ENCODE data around the gene NFAT5. TPM values are rescaled to one million over a fixed set of nuclear protein-coding genes. Genes with fewer than 3 reads are reported as not detected.
A peak's percentile ranks its signal among the peaks of the same experiment; 100 is the strongest.
"Not testable (repeated sequence)": the region's sequence is repeated elsewhere in the genome, so short reads cannot be mapped to it uniquely, and the experiment has no call there.

NFAT5 gene
- total RNA-seq, 1 donor from 2014 or later, result 10.0 TPM

DNA sequence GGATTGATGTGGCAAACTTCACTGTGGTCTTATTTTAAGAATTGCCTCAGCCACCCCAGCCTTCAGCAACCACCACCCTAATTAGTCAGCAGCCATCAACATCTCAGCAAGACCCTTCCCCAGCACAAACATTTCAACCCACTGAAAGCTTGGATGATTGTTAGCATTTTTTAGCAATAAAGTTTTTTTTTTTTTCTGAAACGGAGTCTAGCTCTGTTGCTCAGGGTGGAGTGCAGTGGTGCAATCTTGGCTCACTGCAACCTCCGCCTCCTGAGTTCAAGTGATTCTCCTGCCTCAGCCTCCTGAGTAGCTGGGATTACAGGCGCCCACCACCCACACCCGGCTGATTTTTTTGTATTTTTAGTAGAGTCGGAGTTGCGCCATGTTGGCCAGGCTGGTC is 19.1 kb upstream of the NFAT5 start:
- not testable (repeated sequence) for DNase-seq (ENCODE audit: low spot score); ATAC-seq

- ATAC-seq, result no peak
Observed at GRCh38 chr16:69553332-69553731, 12.4 kb upstream of the NFAT5 start.

DNA sequence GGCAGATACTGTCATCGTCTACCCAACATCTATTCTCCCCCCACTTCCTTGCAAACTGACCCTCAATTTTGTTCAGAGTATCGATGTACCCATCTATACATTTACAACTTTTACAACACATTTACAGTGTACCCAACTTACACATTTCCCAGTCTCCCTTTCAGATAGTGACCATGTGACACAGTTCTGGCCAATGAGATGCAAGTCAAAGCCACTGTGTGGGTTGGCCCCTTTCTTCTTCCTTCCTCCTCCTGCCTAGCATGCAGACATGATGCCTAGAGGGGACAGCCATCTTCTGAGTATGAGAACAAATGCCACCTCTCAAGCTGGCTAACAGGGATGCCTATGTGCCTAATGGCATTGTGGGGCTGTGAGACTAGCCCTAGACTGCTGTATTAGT is 11.3 kb upstream of the NFAT5 start:
- DNase-seq (ENCODE audit: low spot score) (no peak), ATAC-seq (no peak)

More at GRCh38 chr16:69553332-69553731, 12.4 kb upstream of the NFAT5 start:
- no peak for DNase-seq (ENCODE audit: low spot score)

GRCh38 chr16:69555437-69555836 is 10.3 kb upstream of the NFAT5 start:
- DNase-seq (ENCODE audit: low spot score) (no peak), ATAC-seq (no peak)

GRCh38 chr16:69555867-69556266 is 9.9 kb upstream of the NFAT5 start:
- ATAC-seq (no peak), DNase-seq (ENCODE audit: low spot score) (no peak)

DNA sequence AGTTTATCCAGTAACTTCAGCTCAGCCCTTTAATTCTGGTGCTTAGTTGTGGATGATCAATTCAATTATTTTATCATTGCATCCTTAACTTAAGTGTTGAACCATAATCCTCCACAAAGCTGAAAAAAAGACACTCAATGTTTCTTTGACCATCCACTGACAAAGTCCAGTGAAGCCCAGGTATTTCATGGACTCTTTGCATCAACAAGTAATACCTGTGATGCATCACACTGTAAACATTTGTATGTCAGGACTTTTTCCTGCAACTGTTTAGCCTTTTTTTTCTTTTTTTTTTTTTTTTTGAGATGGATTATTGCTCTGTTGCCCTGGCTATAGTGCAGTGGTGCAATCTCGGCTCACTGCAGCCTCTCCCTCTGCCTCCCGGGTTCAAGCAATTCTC is 6.6 kb upstream of the NFAT5 start:
- no peak for ATAC-seq
- no peak for DNase-seq (ENCODE audit: low spot score)

DNA sequence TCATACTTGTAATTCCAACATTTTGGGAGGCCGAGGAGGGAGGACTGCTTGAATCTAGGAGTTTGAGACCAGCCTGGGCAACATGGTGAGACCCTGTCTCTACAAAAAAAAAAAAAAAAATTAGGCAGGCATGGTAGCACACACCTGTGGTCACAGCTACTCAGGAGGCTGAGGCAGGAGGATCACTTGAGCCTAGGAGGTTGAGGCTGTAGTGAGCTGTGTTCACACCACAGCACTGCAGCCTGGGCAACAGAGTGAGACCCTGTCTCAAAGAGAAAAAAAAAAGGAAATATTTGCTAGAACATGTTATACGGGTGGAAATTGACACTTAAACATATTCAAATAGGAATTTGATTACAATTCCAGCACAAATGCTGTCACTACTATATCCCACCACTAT is 4.4 kb upstream of the NFAT5 start:
- not testable (repeated sequence) for DNase-seq (ENCODE audit: low spot score); ATAC-seq

DNA sequence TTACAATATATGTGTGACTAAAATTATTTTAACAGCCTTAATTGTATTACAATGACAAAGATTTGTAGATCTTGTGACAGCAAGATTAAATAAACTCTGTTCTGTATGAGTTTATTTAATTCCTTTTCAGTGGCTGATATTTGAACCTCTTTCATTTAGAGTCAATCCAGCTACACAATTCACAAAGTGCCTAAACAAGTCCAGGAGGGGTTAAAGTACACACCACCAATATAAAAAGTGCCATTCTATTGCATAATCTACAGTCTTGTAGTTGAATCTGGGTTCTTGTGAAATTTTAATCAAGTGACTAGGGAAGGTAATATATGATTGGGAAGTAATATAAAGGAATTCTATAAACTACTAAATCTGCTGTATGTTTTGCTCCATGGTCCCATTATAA is 3.9 kb upstream of the NFAT5 start:
- ATAC-seq, result no peak
- DNase-seq (ENCODE audit: low spot score), result no peak

DNA sequence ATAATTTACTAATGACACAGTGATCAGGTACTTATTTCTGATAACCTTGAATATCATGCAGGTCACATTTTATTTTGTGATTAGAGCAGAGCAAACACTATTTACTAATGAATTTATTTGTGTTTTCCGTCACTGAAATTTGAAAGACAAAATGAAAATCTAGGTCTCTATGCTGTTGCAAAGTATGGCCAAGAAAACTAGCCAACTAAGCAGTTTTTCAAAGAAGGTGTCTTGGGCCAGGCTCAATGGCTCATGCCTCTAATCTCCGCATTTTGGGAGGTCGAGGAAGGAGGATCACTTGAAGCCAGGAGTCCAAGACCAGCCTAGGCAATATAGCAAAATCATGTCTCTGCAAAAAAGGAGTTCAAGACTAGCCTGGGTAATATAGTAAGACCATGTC is 3.0 kb upstream of the NFAT5 start:
- no peak for DNase-seq (ENCODE audit: low spot score)
- ATAC-seq, result no peak

- no peak for DNase-seq (ENCODE audit: low spot score)
Observed at GRCh38 chr16:69563605-69564580, 1.9 kb upstream of the NFAT5 start.

DNA sequence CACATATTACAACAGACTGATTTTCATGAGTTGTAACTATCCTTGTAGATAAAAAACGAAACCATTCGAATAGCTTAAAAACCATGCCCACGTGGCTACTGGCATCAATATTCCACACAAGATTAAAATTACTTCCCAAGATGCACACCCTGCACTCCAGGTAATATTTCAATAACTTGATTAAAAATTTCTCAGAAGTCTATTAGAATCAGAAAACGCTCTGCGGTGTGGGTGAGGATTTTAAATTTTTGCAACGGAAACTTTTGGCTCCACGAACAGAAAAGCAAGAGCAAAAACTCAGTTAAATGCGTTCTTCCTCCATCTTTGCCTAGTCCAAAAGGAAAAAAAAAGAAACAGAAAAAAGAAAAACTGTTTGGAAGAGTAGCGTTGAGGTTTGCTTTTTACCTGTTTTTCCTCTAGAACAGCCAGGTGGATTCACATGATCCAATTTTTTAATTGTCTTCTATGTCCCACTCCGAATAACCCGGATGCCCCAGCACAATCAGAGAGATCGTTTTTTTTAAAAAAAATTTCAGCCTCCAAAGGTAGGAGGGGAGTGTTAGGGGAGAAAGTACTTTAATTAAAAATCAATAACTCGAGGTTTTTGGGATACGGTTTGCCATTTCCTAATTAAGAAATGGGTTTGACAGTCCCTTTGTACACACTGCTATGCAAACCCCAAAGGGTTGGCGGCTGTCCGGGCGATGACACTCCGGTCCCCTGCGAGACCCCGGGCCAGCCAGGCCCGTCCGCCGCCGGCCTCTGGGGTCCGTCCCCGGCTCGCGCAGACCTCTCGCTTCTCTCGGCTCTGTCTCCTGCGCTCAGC is 708 bp upstream of the NFAT5 start:
- ATAC-seq (peak; percentile 56), DNase-seq (ENCODE audit: low spot score) (no peak)

More at GRCh38 chr16:69563605-69564580, 1.9 kb upstream of the NFAT5 start:
- no peak for ATAC-seq

DNA sequence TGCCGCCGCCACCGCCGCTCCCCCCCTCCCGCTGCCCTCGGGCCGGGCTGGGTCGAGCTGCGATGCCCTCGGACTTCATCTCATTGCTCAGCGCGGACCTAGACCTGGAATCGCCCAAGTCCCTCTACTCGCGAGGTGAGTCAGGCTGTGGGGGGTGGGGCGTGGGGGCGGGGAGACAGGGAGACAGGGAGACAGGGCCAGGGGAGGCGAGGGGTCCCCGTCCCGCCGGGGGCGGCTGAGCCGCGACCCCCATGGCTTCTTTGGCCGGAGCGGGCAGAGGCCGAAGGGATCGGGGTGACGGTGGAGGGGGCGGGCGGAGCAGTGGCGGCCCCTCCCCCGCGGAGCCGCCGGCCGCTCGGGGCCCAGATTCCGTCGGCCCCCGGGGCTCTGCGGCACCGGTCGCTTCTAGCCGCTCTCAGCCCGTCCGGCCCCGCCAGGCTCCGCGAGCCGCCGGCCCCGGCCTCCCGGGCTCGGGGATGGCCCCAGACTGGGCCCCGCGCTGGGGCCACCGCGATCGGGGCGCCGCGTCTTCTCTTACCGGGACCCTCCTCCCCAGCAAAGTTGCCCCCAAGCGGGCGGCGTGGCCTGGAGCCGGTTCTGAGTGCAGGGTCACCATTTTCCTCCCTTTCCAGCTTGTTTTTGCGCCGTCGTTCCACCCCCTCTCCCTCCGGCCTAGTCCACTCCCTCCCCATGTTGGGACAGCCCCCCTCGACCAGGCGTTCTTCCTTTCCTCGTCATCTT is 644 bp downstream of the NFAT5 start:
- peak; percentile 63 for ATAC-seq
- peak; percentile 55 for DNase-seq (ENCODE audit: low spot score)

- DNase-seq (ENCODE audit: low spot score) (no peak), ATAC-seq (no peak)
Observed at GRCh38 chr16:69566981-69567680, 1.4 kb downstream of the NFAT5 start.

DNA sequence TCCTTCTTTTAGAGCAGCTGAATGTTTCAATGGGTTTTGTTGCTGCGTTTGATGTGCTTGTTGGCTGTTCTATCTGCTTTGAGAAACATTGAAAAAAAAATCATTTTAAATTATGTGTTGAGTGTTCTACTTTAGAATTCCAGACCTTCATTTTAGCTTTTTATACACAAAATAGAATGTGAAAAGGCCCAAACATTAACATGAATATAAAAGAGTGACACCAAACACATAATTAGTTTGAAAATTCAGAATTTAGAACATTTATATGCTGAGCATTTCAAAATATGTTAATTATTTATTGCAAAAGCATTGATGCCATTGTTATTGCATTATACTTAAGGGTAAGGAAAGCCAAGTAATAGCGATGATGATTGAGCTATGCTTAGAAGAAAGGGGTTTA is 2.9 kb downstream of the NFAT5 start:
- no peak for ATAC-seq
- no peak for DNase-seq (ENCODE audit: low spot score)

GRCh38 chr16:69578771-69579170 is 13.0 kb downstream of the NFAT5 start:
- not testable (repeated sequence) for ATAC-seq

DNA sequence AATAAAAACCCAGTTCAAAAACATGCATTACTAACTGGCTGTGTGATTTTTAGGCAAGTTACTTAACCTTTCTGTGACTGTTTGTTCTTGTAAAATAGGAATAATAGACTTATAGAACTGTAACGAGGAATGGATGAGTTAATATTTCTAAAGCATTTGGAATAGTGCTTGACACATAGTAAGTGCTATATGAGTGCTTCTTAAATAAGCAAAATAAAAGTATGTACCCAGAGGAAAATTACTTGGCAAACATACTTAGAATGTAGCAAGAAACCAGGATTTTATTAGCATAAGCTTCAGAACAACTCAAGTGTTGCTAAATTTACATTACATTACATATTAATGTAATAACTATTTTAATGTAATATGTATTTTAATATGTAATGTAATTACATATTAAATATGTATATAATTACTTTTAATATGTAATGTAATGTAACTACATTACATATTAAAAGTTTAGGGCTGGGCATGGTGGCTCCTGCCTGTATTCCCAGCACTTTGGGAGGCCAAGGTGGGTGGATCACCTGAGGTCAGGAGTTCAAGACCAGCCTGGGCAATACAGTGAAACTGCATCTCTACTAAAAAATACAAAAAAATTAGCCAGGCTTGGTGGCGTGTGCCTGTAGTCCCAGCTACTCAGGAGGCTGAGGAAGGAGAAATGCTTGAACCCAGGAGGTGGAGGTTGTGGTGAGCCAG is 14.2 kb downstream of the NFAT5 start:
- ATAC-seq (no peak), DNase-seq (ENCODE audit: low spot score) (no peak)

More at GRCh38 chr16:69578771-69579170, 13.0 kb downstream of the NFAT5 start:
- DNase-seq (ENCODE audit: low spot score), result not testable (repeated sequence)

DNA sequence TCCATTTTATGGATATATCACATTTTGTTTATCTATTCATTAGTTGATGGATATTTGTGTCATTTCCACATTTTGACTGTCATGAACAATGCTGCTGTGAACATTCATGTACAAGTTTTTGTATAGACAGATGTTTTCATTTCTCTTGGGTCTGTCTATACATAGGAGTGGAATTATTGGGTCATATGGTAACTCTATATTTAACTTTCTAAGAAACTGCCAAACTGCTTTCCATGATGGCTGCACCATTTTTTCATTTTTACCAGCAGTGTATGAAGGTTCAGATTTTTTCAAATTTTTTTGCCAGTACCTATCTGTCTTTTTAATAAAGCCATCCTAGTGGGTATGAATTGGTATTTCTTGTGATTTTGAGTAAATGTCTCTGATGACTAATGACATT is 15.5 kb downstream of the NFAT5 start:
- ATAC-seq, result no peak
- no peak for DNase-seq (ENCODE audit: low spot score)

- not testable (repeated sequence) for ATAC-seq
Observed at GRCh38 chr16:69584493-69584892, 18.7 kb downstream of the NFAT5 start.

DNA sequence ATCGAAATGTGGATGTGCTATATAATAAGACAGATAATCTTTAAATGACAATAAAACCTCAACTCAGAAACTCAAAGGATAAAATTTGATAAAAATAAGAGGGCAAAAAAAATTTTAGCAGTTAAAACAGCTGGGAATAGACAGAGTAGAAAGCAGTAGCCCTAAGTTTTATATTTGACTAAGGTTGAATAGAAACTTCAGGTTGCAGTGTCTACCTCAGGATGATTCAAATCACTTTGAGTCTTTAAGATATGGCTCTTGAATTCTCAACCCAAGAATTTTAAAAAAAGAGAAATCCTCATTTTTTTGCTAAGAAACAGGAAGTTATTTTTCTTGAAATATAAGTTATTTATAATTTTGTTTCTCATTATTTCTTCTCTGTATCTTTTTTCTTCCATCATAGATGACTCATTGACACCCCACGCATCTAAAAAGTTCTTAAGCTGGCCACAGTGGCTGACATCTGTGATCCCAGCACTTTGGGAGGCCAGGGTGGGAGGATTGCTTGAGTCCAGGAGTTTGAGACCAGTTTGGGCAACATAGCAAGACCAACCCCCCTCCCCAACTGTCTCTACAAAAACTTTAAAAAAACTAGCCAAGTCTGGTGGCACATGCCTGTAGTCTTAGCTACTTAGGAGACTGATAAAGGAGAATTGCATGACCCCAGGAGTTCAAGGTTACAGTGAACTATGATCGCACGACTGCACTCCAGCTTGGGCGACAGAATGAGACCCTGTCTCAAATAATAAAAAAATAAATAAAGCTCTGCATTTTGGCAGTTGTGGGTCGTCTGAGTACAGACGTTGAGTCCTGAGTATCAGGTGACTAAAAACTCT is 23.9 kb downstream of the NFAT5 start:
- no peak for DNase-seq (ENCODE audit: low spot score)
- no peak for ATAC-seq

More at GRCh38 chr16:69584493-69584892, 18.7 kb downstream of the NFAT5 start:
- DNase-seq (ENCODE audit: low spot score), result not testable (repeated sequence)
